Bone marrow (tissue), 2 donors: ENCODE results near the gene PARP2.

Experiments used
- DNase-seq, 2 donors: peaks; one replicate each; lab custom pipeline; 2025; lab: John Stamatoyannopoulos, UW

Gene PARP2

GRCh38 chr14:20347747-20348146 lies 4.3 kb downstream of the PARP2 start:
- DNase-seq: no peak

- no peak for DNase-seq
Measured at GRCh38 chr14:20350282-20350681, 6.8 kb downstream of the PARP2 start.

- DNase-seq: no peak
Measured at GRCh38 chr14:20350860-20351259, 7.4 kb downstream of the PARP2 start.

GRCh38 chr14:20356422-20356821 lies 13.0 kb downstream of the PARP2 start:
- no peak for DNase-seq

GRCh38 chr14:20358474-20358873 lies 15.0 kb downstream of the PARP2 start:
- DNase-seq: peak in 1 of 2 donors; percentile 61

- DNase-seq: no peak
Measured at GRCh38 chr14:20365928-20366327, 22.5 kb downstream of the PARP2 start.

GRCh38 chr14:20372796-20373195 lies 29.4 kb downstream of the PARP2 start:
- DNase-seq: no peak

GRCh38 chr14:20375471-20375870 lies 32.0 kb downstream of the PARP2 start:
- DNase-seq: no peak

- no peak for DNase-seq
Measured at GRCh38 chr14:20376071-20376588, 32.7 kb downstream of the PARP2 start.

GRCh38 chr14:20377171-20377570 lies 33.7 kb downstream of the PARP2 start:
- DNase-seq: no peak

- no peak for DNase-seq
Measured at GRCh38 chr14:20379743-20380142, 36.3 kb downstream of the PARP2 start.

GRCh38 chr14:20380681-20381080 lies 37.2 kb downstream of the PARP2 start:
- no peak for DNase-seq

- DNase-seq: no peak
Measured at GRCh38 chr14:20381341-20381740, 37.9 kb downstream of the PARP2 start.

- no peak for DNase-seq
Measured at GRCh38 chr14:20382526-20382925, 39.1 kb downstream of the PARP2 start.

GRCh38 chr14:20383032-20383431 lies 39.6 kb downstream of the PARP2 start:
- DNase-seq: no peak

- no peak for DNase-seq
Measured at GRCh38 chr14:20383636-20384035, 40.2 kb downstream of the PARP2 start.

GRCh38 chr14:20384321-20384720 lies 40.9 kb downstream of the PARP2 start:
- DNase-seq: no peak

- no peak for DNase-seq
Measured at GRCh38 chr14:20384886-20385285, 41.5 kb downstream of the PARP2 start.

- no peak for DNase-seq
Measured at GRCh38 chr14:20386276-20386855, 42.9 kb downstream of the PARP2 start.

GRCh38 chr14:20387576-20387975 lies 44.1 kb downstream of the PARP2 start:
- no peak for DNase-seq

GRCh38 chr14:20388159-20388558 lies 44.7 kb downstream of the PARP2 start:
- no peak for DNase-seq

- DNase-seq: no peak
Measured at GRCh38 chr14:20391505-20391904, 48.1 kb downstream of the PARP2 start.

- DNase-seq: no peak
Measured at GRCh38 chr14:20397511-20397910, 54.1 kb downstream of the PARP2 start.

- no peak for DNase-seq
Measured at GRCh38 chr14:20400589-20400964, 57.1 kb downstream of the PARP2 start.
